Mucosa of rectum (tissue), 2 donors: ENCODE results near the gene CSNK1G1.
A peak's percentile ranks its signal among the peaks of the same experiment; 100 is the strongest.

Experiments
- H3K27ac ChIP-seq, 2 donors: one replicate each; pipeline ENCODE4 v1.7.0; 2013; ENCODE audit warnings: inconsistent platforms in 2 of 2, low read depth in 2 of 2, low read length in 2 of 2
- H3K27me3 ChIP-seq, 2 donors: one replicate each; pipeline ENCODE4 v1.7.0; 2013; ENCODE audit warnings: low read length in 2 of 2; ENCODE audit not compliant: control insufficient read depth in 2 of 2, insufficient read depth in 2 of 2
- H3K36me3 ChIP-seq, 2 donors: one replicate each; pipeline ENCODE4 v1.7.0; 2013; ENCODE audit warnings: low read length in 2 of 2; ENCODE audit not compliant: control insufficient read depth in 2 of 2, insufficient read depth in 2 of 2
- H3K4me1 ChIP-seq, 2 donors: one replicate each; pipeline ENCODE4 v1.7.0; 2013; ENCODE audit warnings: low read length in 2 of 2, mild to moderate bottlenecking in 1 of 2; ENCODE audit not compliant: control insufficient read depth in 2 of 2, insufficient read depth in 2 of 2
- H3K4me3 ChIP-seq, 2 donors: one replicate each; pipeline ENCODE4 v1.7.0; 2013; ENCODE audit warnings: low read length in 2 of 2
- H3K9ac ChIP-seq, 2 donors: one replicate each; pipeline ENCODE4 v1.7.0; 2013; ENCODE audit warnings: low read length in 2 of 2, low read depth in 1 of 2, mild to moderate bottlenecking in 1 of 2
- H3K9me3 ChIP-seq, 2 donors: one replicate each; pipeline ENCODE4 v1.7.0; 2013; ENCODE audit warnings: low read length in 2 of 2; ENCODE audit not compliant: control insufficient read depth in 2 of 2
- donor health status: healthy.
- donor health status: Normal muscosa, but diverticular disease.

The CSNK1G1 gene

DNA sequence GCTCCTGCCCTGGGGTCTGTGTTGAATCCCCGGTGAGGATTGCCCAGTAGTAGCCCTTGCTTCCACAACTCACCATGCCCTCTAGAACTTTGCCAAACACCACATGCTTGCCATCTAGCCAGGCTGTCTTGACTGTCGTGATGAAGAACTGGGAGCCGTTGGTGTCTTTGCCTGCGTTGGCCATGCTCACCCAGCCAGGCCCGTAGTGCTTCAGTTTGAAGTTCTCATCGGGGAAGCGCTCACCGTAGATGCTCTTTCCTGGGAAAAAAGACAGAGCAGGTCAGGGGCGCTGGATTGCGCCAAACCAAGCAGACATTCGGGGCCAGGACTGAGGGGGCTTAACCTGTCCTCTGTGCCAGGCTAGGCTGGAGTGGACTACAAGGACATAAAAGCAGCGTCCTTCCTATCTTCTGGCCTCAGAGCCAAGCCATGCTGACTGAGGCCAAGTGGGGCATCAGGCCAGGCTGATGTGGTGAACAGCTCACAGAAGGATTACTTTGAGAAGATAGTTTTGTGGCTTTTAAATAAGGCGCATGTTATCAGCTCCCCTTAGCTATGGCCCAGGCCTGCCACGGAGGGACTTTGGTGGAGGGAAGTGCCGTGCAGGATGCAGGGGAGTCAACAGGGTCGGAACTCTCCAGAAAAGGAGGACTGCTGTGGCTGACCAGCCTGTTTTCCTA lies 199.2 kb downstream of the CSNK1G1 start:
- no peaks in the 10 kb centered on the region for H3K9me3 ChIP-seq
- no peak overlapping the region for H3K9ac ChIP-seq
- peaks cover 7 to 12% of the 10 kb centered on the region in 2 donors for H3K27me3 ChIP-seq
- H3K4me3 ChIP-seq = no peak overlapping the region
- peaks cover 9 to 17% of the 10 kb centered on the region in 2 donors for H3K4me1 ChIP-seq
- peaks cover 54 to 61% of the 10 kb centered on the region in 2 donors for H3K36me3 ChIP-seq
- H3K27ac ChIP-seq = no peak overlapping the region

DNA sequence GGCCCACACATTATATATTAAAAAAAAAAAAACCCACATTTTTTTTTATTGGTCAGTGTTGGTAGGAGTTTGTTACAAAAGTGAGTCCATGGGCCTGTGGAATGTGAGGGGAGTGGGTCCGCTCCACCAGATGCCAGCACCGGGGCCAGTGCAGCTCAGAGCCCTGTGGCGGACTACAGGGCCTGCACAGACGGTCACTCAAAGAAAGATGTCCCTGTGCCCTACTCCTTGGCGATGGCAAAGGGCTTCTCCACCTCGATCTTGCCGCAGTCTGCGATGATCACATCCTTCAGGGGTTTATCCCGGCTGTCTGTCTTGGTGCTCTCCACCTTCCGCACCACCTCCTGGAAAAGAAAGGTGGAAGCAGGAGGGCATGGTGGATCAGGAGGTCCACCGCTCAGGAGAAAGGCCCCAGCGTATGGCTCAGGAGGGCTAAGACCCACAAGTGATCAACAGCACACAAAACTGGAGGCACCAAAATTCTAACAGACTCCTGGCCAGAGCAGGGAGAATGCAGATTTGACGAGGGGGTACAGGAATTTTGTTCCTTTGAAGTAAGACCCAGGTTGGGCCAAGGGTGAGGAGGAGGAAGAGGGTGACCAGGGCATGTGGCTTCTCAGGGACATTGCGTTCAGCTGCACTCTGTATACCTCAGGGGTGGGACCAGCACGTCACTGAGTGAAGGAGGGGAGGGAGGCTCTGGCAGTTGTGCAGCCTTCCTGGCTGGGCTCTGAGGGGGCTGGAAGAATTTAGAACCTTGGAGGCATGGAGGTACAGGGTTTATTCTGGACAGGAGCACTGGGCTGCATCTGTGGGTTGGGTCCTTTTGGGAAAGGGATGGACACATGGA lies 199.9 kb downstream of the CSNK1G1 start:
- Histone ChIP-seq H3K9me3 (no peaks in the 10 kb centered on the region), H3K4me3 (no peak overlapping the region), H3K27me3 (peaks cover 7 to 13% of the 10 kb centered on the region in 2 donors), H3K9ac (no peak overlapping the region), H3K27ac (no peak overlapping the region), H3K4me1 (peaks cover 7 to 12% of the 10 kb centered on the region in 2 donors), H3K36me3 (peaks cover 54 to 59% of the 10 kb centered on the region in 2 donors)

- no peak overlapping the region for H3K4me3 ChIP-seq
- peaks cover 39 to 42% of the 10 kb centered on the region in 2 donors for H3K36me3 ChIP-seq
- no peak overlapping the region for H3K9ac ChIP-seq
- H3K27me3 ChIP-seq = peaks cover 7 to 13% of the 10 kb centered on the region in 2 donors
- H3K9me3 ChIP-seq = no peaks in the 10 kb centered on the region
- peaks cover 7 to 12% of the 10 kb centered on the region in 2 donors for H3K4me1 ChIP-seq
- H3K27ac ChIP-seq = no peak overlapping the region
These were observed 202.2 kb downstream of the CSNK1G1 start for GRCh38 chr15:64153480-64154367.

- peak overlapping the region in 1 of 2 donors; percentile 44 for H3K4me3 ChIP-seq
- H3K36me3 ChIP-seq = peaks cover 29 to 33% of the 10 kb centered on the region in 2 donors
- H3K9me3 ChIP-seq = no peaks in the 10 kb centered on the region
- no peak overlapping the region for H3K9ac ChIP-seq
- H3K4me1 ChIP-seq = peaks cover 7 to 12% of the 10 kb centered on the region in 2 donors
- no peak overlapping the region for H3K27ac ChIP-seq
- H3K27me3 ChIP-seq = peaks cover 7 to 13% of the 10 kb centered on the region in 2 donors
These were observed 203.2 kb downstream of the CSNK1G1 start for GRCh38 chr15:64152507-64153387.

DNA sequence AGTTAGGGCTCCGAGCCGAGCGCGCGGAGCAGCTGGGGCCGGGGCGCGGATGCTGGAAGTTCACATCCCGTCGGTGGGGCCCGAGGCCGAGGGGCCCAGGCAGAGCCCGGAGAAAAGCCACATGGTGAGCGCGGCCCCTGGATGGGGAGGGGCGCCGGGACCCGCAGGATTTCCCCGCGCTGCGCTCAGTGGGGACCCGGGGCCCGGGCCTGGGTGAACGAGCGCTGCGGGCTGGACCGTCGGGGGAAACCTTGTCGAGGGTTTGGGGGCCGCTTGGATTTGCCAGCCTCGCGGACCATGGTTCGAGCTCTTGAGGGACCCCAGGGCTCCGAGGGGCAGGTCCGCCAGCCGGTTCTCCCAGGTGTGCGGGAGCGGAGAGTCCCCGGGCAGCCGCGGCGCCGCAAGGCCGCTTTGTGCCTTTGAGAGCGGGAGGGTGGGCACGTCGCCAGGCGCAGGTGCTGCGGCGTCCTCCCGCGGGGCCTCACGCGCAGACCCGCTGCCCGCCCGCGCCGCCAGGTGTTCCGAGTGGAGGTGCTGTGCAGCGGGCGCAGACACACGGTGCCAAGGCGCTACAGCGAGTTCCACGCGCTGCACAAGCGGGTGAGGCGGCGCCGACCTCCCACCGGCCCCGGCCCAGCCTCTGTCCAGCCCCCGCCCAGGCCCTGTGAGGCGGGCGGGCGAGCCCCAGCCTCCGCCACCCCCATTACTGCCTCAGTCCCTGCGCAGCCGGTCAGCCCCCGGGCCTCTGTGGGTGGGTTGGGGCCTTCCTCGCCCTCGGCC lies 204.1 kb downstream of the CSNK1G1 start, which contains the start of gene SNX22:
TSS of gene SNX22 (plus strand) at position 5 of the 780 bp plus-strand sequence. CDS start at position 50, 45 bp downstream.
- peaks cover 21 to 24% of the 10 kb centered on the region in 2 donors for H3K36me3 ChIP-seq
- H3K9me3 ChIP-seq = no peaks in the 10 kb centered on the region
- H3K4me1 ChIP-seq = peaks cover 7 to 12% of the 10 kb centered on the region in 2 donors
- peaks cover 7 to 13% of the 10 kb centered on the region in 2 donors for H3K27me3 ChIP-seq
- H3K9ac ChIP-seq = peak within 1 kb of the TSS in 1 of 2 donors; percentile 48
- H3K4me3 ChIP-seq = peak within 1 kb of the TSS; percentile 46 to 67
- no peak within 1 kb of the TSS for H3K27ac ChIP-seq

GRCh38 chr15:64149893-64150578 lies 205.9 kb downstream of the CSNK1G1 start:
- Histone ChIP-seq H3K4me1 (peaks cover 7 to 12% of the 10 kb centered on the region in 2 donors), H3K27me3 (peaks cover 7 to 13% of the 10 kb centered on the region in 2 donors), H3K9me3 (no peaks in the 10 kb centered on the region), H3K36me3 (peaks cover 4 to 14% of the 10 kb centered on the region in 2 donors), H3K9ac (no peak overlapping the region), H3K4me3 (no peak overlapping the region), H3K27ac (no peak overlapping the region)

GRCh38 chr15:64149424-64149823 lies 206.5 kb downstream of the CSNK1G1 start:
- Histone ChIP-seq H3K4me1 (peaks cover 7 to 12% of the 10 kb centered on the region in 2 donors), H3K27ac (no peak overlapping the region), H3K27me3 (peaks cover 7 to 13% of the 10 kb centered on the region in 2 donors), H3K9me3 (no peaks in the 10 kb centered on the region), H3K9ac (no peak overlapping the region), H3K4me3 (no peak overlapping the region), H3K36me3 (peaks cover 5 to 14% of the 10 kb centered on the region in 2 donors)

DNA sequence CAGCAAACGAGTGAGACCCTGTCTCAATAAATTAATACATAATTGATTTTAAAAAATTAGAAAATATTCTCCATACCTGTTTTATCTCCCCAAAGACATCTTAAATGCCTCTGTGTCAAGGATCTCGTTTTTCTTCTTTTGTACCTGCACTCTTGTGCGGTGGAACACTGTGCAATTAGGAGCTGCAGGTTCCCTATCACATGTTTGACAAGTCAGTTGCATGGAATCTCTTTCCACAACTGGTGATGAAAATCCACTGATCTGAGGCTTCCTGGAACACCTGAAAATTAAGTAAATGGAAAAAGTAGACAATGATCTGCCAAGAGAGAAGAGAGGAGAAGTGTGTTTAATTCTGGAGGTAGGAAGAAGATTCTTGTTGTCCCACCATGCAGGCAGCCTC lies 207.4 kb downstream of the CSNK1G1 start:
- no peak overlapping the region for H3K27ac ChIP-seq
- no peaks in the 10 kb centered on the region for H3K9me3 ChIP-seq
- no peak overlapping the region for H3K9ac ChIP-seq
- H3K36me3 ChIP-seq = peaks cover 9 to 13% of the 10 kb centered on the region in 2 donors
- H3K4me1 ChIP-seq = peaks cover 7 to 13% of the 10 kb centered on the region in 2 donors
- peaks cover 7 to 13% of the 10 kb centered on the region in 2 donors for H3K27me3 ChIP-seq
- no peak overlapping the region for H3K4me3 ChIP-seq
